Fibroblast of skin of abdomen (primary cell): ENCODE measurements around the gene BAG3.
"Not testable (repeated sequence)": the region's sequence is repeated elsewhere in the genome, so short reads cannot be mapped to it uniquely, and the experiment has no call there.

Experiments used
- DNase-seq: peaks from one replicate; pipeline ENCODE4 v3.0.0-alpha.2; 2013

Gene BAG3

DNA sequence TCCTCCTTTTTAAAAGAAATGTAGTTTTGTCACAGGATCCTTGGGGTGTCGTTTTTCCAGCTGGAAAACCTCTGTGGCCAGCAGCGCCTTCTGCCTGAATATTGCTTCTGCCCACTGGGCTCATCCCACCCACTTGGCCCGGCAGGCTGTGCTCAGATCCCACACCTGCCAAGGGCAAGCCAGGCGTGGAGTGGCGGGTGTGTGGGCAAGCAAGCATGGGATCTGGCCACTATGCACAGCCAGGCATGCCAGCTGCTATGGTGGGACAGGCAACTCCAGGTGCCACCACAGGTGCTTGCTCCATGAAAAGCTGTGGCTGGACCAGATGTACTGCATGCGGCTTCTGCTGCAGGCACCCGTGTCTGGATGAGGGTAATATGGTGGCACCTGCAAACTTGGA, 43.4 kb downstream of the BAG3 start:
- DNase-seq = no peak

DNA sequence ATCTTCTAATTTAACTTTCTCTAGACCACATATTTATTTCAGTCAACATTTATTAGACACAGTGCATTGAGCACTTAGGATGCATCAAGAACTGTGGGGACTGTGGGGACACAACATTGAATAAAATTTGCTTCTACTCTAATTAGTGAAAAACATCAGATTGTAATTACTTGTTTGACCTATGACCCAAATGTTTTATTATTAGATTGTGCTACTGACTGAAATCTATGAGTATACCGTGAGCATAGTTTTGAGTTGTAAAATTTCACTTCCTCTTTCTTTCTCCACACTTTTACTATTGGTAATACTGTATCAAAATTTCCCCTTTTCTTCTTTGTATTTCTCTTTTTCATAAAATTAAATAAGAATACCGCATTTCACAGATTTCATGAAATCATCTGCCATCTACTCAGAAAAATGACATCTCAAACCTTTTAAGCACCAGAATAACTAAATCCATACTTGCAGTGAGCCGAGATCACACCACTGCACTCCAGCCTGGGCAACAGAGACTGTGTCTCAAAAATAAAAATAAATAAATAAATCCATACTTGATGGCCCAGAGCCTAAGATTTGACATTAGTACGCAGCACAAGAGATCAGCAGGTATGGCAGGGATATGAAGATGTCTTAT, 49.3 kb downstream of the BAG3 start:
- DNase-seq = no peak

DNA sequence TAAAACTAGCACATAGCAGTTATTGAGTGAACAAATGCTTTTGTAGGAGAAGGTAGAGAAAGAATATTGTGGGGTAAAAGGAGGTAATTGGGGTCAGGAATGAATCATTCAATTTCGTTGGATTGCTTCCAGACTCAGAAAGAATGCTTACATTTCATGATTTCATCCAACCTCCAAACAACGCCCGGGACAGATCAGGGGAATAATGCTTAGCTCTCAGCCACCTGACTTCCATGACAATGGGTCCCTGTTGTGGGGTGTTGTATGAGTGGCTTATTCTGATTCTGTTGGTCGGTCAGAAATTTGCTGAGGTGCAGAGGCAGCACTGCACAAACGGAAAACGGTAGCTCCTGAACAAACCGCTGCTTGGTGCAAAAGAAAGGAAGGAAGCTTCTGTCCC, 50.7 kb downstream of the BAG3 start:
- peak; percentile 41 for DNase-seq

DNA sequence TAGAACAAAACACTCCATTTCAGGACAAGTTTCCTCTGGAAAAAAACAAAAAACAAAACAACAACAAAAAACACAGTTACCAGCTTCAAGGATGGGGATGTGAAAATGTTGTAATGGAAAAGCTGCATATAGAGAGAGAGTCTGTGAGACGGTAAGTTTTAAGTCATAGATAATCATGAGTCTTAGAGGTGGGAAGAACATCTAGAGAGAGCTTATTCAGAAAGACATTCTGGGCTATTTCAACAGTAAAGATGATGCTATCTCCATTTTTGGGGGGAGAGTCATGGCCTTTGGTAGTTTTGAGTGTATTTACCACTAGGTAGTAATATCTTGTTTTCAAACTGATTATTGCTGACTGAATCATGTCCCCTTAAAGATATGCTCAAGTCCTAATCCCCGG, 51.4 kb downstream of the BAG3 start:
- DNase-seq = no peak

DNA sequence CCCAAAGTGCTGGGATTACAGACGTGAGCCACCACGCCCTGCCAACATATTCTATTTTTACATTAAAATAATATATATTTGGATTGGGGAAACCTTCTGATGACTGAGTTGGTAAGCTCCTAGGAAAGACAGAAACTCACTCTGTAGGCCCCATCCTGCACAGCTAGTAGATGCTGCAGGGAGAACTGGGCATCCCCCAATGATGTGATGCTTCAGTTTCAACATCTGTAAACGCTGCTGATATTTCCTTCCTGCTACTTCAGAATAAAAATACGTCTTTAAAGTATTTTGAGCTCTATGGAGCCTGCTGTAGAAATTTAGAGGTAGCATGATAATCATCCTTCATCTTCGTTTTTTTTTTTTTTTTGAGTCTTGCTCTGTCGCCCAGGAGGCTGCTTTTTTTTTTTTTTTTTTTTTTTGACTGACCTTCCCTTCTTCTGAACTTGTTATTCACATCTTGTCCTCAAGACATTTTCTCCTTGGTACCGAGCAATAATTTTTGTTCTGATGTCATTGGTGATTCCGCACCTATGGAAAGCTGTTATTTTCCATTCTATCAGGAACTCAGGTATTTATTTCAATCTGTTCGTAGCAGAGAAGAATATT, 52.8 kb downstream of the BAG3 start:
- no peak for DNase-seq

DNA sequence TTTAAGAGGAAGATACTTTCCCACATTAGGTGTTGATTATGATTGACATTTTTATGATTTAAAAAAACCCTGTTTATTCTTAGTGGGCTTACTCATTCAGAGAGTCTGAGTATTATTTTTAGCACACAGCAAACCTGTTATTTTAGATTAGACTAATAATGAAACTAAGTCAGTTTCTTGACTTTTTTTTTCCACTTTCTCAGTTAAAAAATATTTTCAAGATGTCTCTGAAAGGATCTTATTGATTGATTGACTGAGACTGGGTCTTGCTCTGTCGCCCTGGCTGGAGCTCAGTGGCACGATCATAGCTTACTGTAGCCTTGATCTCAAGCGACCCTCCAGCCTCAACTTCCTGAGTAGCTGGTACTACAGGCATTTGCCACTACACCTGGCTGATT, 54.3 kb downstream of the BAG3 start:
- DNase-seq = no peak

DNA sequence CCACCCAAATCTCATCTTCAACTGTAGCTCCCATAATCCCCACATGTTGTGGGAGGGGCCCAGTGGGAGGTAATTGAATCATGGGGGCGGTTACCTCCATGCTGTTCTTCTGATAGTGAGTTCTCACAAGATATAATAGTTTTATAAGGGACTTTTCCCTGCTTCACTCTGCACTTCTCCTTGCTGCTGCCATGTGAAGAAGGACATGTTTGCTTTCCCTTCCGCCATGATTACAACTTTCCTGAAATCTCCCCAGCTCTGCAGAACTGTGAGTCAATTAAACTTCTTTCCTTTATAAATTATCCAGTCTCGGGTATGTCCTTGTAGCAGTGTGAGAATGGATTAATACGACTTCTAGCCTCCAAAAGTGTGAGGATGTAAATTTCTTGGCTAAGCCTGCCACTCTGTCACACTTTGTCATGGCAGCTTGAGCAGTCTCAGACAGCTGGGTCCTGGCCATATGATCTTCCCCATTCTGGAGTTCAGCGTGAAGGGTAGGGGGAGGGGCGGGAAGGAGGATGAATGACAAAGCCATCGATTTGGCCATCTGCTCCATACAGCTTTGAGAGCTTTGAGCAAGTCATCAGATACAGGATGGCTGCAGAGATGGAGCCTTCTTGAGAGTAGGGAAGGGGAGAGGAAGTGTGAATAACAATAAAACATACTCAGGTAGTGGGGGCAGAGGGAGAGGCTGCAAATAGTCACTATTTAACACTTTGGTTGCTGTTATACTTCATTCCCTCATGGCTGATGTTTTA, 55.5 kb downstream of the BAG3 start:
- DNase-seq = no peak

DNA sequence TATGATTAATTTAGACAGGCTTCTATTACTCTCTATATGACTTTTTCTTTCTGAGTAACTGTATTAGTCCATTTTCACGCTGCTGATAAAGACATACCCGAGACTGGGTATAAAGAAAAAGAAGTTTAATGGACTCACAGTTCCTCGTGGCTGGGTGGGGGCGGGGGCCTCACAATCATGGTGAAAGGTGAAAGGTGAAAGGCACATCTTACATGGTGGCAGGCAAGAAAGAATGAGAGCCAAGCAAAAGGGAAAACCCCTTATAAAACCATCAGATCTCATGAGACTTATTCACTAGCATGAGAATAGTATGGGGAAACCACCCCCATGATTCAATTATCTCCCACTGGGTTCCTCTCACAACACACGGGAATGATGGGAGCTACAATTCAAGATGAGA, 56.2 kb downstream of the BAG3 start:
- not testable (repeated sequence) for DNase-seq

DNA sequence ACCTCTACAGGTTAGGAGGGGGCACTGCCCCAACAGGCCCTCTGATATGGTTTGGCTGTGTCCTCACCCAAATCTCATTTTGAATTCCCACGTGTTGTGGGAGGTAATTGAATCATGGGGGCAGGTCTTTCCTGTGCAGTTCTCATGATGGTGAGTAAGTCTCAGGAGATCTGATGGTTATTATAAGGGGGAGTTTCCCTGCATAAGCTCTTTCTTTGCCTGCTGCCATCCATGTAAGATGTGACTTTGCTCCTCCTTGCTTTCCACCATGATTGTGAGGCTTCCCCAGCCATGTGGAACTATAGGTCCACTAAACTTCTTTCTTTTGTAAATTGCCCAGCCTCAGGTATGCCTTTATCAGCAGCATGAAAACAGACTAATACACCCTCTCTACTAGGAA, 59.8 kb downstream of the BAG3 start:
- DNase-seq = not testable (repeated sequence)

DNA sequence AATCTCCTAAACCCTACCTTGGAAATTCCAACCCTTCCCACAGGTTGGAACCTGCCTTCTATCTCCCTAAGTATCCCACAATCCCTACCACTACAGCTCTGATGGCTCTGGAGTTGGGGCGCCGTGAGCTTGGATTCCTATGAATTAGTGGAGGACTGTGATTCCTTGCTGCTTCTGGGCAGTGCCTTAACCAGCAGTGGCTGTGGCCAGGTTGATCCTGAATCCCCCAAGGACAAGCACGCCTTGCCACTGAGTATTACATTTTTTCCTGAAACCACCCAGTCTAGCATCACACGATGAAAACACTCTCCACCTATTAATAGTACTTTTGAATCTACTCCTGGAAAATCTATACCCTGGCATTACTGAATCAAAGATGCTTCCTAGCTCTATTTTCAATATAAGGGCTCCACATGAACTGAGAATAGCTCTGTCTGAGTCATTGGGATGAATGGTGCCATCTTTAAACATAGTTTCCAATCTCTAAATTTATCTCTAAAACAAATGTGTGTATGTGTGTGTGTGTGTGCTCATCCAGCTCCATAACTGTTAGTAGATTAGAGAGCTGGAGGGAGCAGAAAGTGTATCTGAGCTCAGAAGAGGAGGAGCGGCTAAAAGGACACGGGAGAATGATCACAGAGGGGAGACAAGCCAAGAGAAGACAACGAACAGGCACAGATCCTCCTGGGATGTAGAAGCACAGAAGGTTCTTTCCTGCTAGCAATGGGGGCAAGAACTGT, 62.7 kb downstream of the BAG3 start:
- no peak for DNase-seq

DNA sequence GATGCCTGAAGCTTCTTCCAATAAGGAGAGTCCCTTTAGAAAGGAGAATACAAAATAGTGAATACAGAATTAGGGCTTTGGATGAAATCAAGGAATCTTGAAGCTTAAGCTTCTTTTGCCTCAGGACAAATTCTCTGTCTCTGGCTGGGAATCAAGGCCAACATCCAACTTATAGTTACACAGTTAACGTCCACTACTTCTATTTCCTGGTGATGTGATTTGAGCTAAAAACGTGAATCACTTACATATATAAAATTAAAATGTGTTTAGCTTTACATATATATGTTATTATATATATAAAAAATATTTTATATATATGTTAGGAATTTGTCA, 63.3 kb downstream of the BAG3 start:
- no peak for DNase-seq

DNA sequence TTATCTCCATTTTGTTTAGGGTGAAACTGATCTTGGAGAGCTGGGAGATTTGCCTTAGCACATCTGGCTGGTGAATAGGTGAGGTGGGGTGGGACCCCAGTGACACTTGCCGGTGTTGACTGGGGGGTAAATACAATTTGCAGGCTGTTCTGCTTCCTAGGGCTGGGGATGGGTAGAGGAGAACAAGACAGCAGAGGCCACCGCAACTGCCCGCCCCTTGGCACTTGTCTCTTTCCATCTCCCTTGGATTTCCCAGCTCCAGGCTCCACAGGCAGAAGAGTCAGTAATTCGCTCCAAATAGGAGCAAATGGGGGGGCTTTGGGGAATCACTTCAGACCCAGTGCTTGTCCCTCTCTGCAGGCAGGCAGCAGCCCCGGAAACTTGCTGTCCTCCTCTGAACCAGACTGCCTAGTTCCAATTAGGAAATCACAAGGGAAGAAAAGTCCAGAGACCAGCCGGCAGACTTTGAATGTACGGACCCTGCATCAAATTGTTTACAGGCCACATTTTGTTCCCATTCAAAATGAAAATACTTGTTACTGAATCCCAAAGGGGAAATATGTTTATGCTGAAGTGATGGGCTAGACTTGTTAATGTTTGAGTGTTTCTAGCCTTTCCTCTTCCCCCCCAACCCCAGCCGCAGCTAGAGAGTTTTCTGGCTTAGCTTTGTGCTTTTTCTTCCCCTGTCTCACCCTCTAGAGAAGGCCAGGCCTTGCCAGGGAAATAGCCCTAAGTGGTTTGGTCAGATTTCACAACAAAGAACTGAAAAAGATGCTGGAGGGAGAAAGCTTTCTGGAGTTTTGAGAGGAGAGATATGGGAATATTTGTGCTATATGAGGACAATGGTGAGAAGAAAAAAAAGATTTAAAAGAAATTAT, 64.7 kb downstream of the BAG3 start:
- DNase-seq = no peak

DNA sequence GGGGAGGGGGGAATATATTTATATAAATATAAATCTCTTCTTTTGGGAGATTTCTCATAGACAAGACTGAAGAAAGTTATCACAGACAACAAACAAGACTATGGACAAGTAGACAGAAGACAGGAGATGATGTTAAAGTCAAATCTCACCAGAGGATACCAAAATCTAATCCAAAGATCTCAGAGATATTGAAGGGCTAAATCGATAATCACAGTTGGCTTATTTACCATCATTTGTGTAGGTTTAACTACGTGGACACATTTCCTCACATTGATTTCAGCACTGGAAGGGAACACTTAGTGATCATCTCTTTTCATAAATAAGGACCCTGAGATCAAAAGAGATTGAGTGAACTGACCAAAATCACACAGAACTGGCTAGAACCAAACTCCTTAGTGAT, 72.0 kb downstream of the BAG3 start:
- no peak for DNase-seq

DNA sequence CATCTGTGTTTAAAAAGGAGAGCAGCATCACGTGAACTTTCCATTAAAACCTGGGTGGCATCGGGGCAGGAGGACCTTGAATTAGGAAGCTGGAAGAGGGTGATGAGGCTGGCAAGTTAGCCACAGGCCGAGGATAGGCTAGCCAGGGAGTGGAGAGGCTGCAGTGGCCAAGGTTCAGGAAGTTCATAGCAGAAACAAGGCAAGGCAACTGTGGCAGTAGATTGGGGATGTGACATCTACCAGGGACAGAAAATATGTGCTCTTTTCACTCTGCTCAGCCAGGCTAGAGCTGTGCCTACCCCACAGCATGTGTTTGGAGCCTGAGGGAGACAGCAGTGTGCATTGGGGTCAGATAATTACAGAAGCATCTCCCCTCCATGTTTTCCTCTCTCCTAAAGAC, 72.4 kb downstream of the BAG3 start:
- no peak for DNase-seq

DNA sequence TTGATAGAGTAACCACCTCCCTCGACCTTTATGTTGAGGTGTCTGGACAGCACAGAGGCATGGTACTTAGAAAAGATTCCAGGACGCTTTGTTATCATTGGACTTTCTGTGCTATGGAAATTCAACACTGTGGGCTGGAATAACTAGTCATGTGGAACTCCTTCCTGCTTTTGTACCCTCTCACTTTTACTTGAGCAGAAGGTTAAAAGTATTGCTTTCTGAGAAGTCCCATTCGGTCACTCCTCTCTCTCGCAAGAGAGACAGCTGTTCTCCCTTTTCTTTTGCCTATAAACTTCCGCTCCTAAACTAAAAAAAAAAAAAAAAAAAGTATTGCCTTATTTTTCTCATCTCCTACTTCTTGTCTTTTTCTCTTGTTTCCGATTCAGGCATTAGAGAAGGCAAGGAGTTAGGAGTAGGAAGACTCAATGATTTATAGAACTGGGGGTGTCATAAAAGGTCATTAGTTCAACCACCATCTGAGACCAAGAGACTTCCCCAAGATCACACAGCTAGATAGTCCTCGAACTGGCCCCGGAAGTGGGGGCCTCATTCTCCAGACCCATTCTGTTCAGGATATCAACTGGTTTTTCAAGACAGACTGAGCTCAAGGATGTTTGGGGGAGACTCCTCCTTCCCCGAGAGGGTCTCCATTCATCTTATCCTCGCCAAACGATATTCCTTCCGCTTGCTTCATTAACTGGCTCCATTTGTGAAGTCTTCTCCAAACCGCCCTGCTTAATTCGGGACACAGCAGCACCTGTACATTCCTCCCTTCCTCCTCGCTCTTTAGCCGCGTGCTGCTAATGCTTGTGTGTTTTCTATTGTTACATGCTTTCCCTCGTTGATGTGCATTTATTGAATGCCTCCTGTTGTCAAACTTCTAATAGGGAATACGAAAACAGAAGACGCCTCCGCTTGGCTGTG, 73.7 kb downstream of the BAG3 start:
- peak; percentile 3 for DNase-seq

DNA sequence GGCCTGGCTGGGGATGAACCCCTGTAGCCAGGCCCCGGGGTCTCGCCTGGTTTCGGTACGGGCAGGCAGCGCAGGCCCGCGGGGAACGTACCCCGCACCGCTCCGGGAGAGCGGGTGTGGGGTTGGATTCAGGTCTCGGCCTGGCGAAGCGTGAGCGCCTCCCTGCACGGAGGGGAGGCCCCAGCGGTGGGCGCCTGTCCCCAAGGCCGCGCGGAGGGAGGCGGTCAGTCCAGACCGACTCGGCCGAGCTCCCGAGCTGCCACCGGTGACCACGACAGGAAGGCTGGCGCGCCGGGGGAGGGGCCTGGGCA, 74.3 kb downstream of the BAG3 start:
- no peak for DNase-seq

DNA sequence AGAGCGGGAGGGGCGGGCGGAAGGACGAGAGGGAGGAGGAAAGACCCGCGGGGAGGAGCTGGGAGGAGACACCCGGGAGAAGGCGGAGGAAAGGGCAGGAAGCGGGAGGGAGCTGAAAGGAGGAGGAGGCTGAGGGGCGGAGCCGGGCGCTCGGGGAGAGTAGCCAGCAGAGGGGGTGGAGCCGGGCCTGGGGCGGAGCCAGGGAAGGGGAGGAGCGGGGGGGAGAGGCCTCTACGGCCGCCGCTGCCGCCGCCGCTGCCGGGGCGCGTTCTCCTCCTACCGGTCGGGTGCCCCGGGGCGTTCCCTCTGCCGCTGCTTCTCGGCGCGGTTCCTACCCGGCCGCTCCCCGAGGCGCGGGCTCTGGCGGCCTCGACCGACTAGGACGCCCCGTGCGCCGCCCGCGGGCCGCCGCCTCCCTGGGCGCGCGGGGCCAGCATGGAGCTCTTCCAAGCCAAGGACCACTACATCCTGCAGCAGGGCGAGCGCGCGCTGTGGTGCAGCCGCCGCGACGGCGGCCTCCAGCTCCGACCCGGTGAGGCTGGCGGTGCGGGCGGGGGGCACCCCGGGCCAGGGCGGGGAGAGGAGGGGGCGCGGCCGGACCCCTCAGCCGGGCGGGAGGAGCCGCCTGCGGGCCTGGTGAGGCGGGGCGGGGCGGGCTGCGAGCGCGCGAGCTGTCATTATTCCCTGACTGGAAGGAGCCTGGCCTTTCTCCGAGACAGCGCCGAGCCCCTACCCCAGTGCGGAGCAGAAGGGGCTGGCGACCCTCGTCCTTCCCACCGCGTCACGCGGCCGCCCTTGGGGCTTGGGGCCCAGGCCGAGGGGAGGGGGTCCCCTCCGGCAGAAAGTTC, 74.9 kb downstream of the BAG3 start, which contains the start of gene INPP5F:
Gene INPP5F, plus strand, starts transcription at position 223 of the 848 bp plus-strand sequence. Its CDS starts 213 bp downstream, at position 436.
- DNase-seq = peak; percentile 98

DNA sequence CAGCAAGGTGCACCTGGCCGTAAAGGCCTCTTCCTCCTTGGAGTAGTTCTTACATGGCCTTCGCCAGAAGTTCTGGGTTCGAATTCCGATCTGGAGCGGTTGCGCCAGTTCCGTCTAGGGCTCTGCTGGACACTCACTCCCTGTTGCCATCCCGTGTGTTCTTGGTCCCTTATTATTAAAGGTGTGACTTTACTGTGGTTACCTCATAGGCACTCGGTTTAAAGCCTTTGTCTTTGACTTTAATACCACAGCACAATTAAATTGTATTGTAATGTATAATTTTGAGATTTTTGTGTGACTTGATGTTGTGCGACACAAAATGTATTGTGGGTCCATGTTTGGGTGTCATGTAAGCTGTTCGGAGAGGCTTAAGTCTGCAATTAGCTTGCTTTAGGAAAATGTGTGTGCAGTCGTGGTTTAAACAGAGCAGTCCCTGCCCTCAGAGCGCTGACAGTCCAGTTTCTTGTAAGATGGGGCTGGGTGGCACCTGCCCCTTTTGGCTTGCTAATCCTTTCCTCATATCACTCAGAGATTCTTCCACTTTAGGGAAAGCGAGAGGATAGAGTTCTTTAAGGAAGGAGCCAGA, 75.6 kb downstream of the BAG3 start:
- DNase-seq = no peak
